ENCODE data around the gene MCTP2.

MCTP2 gene

DNA sequence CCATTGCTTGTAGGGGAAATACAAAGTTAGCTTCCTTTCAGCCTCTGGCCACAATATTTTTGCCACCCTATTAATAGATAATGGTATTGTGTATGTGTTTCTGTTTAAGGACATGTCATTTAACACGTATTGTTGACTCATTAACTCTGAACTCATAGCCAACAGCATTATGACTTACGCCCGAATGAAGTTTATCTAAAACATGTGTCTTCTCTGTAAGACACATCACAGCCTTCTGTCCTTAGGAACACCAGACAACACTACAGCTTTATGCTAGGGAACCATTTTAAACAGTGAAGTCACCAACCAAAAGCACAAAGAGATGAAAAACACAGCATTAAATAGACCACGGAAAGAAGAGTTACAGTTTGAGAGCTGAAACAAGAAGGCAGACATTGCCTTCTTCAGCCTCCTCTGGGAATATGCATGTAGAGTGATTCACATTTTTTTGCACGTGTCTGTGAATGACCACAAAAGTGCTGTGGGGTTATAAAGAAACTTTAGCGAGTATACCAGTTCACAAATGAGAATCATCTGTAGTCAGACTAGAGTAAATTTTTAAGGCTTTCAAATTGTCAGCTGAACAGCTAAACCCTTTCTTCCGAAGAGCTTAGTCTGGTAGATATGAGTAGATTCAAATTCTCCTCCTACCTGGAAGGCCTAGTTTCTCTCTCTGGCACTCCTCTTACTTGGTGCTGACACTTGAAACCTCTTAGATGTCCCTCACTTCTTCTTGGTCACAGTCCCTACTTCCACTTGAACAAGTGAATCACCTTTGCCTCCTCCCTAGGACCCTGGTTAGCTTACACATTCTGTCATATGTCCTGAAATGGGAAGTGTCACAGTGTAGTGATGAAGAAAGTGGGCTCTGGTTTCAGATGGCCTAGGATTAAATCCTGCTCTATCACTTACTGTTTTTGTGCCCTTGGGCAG, 32.2 kb downstream of the MCTP2 start:
- DNase-seq (ENCODE audit: low read depth): no peak

GRCh38 chr15:94265009-94265408, 33.6 kb downstream of the MCTP2 start:
- no peak for DNase-seq (ENCODE audit: low read depth)

DNA sequence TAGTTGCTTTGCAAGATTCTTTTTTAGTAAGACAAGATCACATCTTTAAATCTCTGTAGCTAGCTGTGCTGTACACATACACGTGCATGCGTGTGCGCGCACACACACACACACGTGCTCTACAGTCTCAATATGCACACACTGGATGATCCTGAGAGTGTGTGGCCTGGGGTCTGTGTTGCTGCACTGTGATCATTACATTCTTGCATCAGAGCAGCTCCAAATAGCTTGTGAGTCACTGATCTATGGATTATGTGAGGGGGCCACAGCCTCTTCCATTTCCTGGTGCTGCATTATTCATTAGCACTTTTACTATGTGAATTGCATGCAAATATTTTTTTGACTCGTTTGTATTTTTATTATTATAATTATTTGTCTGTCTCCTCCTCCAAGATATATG, 34.6 kb downstream of the MCTP2 start:
- no peak for DNase-seq (ENCODE audit: low read depth)

DNA sequence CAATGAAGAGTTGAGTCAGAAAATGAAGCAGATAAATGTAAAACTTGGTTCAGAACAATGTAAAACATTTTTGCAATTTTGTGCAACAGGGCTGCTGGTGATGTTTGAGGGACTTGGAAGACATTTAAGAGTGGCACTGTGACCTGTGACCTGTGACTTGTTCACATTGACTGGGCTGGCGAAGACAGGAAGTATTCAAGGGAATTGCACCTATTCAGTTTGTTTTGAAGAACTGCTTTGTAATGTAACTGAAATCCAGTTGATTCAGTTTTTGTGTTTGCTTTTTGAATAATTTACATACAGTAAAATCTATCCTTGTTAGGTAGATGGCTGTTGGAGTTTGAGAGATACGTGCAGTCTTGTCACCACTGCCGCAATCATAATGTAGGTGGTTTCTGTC, 35.4 kb downstream of the MCTP2 start:
- no peak for DNase-seq (ENCODE audit: low read depth)

DNA sequence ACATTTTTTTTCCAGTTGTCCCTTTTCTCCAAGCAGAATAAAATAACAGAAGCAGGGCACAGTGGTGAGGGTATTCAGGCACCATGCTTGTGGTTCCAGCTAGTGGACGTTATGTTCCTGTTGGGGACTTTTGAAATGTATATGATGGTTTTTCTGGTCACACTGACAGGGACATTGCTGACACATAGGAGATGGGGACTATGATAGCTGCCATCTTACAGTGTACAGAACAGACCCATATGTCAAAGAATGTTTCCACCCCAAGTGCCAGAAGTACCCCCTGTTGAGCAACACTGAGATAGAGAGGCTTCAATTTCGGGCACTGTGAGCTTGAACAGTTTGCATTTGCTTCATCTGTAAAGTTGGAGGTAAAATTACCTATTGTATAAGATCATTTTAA, 38.6 kb downstream of the MCTP2 start:
- no peak for DNase-seq (ENCODE audit: low read depth)

GRCh38 chr15:94270570-94270969, 39.2 kb downstream of the MCTP2 start:
- no peak for DNase-seq (ENCODE audit: low read depth)

DNA sequence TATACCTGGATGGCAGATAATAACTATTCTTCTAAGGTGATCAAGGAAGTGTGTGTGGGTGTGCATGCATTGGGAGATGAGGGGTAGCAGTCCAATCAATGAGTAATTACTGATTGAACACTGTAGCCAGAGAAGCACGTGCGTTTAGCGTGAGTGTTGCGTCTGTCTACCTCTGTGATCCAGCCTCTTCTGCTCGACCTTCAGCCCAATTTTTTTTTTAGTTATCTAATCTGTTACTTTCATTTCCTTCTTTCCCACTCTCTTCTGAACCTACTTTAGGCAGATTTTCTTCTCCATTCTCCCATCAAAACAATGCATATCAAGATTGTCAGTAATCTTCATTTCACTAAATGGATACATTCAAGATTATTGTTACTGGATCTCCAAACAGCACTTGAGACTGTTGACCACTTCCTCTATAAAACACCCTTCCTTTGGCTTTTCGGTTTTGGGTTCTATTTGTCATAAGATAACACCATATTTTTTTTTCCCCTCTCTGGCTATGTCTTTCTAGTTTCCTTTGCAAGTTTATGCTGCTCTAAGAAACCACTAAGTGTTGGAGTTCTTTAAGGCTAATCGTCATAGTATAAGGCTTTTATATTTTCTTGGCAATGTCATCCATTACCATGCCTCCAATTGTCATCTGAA, 41.0 kb downstream of the MCTP2 start:
- no peak for DNase-seq (ENCODE audit: low read depth)

DNA sequence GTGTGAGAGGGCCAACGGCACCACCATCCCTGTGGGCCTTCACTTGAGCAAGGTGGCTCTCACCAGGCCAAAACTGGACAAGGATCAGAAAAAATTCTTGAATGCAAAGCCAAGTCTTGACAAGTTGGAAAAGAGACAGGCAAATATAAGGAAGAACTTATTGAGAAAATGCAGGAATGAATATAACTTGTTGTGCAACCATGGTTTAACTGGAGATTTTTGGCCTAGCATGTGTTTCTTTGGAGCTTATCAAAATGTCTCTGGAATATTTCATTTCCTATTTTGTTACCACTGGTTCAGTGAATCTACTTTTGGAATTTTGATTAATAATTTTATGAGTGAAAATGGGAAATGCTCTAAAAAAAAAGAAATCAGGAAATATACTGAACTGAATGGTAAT, 42.5 kb downstream of the MCTP2 start:
- DNase-seq (ENCODE audit: low read depth): no peak

DNA sequence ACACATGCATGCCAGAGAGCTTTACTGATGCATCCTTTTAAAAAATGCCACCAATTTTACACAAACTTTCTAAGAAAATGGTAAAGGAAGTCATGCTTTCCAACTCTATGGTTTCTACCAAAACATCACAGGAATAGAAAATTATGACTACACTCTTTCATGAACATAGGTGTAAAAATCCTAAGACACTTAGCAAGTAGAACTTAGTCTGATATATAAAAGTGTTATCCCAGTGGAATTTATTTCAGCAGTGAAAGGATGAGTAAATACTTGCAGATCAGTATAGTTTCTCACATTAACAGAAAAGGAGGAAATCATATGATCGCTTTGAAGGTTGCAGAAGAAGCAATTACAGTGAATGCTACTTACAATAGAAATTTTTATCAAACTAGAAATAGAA, 43.4 kb downstream of the MCTP2 start:
- no peak for DNase-seq (ENCODE audit: low read depth)

DNA sequence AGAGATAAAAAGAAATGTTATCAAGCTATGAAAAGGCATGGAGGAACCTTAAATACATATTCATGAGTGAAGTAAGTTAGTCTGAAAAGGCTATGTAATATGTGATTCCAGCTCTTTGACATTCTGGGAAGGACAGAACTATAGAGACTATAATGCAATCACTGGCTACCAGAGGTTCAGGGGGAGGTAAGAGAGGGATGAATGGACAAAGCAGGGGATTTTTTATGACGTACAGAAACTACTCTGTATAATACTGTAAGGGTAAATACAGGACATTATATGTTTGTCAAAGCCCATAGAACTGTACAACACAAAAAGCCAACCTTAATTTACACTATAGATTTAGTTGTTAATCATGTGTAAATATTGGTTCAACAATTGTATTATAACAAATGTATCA, 46.1 kb downstream of the MCTP2 start:
- no peak for DNase-seq (ENCODE audit: low read depth)

DNA sequence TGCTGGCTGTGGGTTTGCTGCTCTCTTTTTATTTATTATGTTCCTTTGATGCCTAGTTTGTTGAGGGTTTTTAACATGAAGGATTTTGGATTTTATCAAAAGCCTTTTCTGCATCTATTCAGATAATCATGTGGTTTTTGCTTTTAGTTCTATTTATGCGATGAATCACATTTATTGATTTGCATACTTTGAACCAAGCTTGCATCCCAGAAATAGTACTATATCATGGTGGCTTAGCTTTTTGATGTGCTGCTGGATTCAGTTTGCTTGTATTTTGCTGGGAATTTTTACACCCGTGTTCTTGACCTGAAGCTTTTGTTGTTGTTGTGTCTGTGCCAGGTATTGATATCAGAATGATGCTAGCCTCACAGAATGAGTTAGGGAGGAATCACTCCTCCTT, 48.4 kb downstream of the MCTP2 start:
- DNase-seq (ENCODE audit: low read depth): no peak

- no peak for DNase-seq (ENCODE audit: low read depth)
Measured at GRCh38 chr15:94280301-94280700, 48.9 kb downstream of the MCTP2 start.

DNA sequence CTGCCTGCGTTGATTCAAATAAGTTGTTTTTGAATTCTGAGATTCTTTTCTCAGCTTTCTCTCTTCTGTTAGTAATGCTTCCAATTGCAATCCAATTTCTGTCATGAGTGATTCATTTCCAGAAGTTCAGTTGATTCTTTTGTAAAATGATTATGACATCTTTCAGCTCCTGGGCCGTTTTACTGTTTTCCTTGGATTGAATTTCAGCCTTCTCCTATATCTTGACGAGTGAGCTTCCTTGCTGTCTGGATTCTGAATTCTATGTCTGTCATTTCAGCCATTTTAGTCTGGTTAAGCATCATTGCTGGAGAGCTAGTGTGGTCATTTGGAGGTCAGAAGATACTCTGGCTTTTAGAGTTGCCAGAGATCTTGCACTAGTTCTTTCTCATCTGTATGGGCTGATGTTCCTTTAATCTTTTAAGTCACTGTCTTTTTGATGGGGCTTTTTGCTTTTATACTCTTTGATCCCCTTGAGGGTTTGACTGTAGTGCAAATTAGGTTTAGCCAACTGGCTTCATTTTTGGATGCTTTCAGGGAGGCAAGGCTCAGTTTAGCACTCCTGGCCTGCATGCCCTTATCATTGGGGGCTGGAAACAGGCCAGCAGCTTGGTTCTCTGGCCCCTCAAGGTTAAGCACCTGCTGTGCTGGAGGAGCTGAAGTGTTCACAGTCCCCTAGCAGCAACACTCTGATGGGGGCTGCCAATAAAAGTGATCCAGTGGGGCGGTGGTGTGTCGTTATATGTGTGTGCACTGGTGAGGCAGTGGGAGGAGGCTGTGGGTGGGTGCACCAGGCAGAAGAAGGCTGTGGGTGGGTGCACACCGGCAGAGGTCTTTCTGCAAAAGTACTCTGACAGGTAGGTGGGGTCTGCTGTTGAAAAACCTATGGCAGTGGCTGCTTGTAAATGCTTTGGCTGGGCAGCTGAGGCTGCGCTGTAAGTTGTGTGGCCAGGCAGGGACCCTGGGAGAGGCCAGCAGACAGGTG, 51.2 kb downstream of the MCTP2 start:
- DNase-seq (ENCODE audit: low read depth): no peak

DNA sequence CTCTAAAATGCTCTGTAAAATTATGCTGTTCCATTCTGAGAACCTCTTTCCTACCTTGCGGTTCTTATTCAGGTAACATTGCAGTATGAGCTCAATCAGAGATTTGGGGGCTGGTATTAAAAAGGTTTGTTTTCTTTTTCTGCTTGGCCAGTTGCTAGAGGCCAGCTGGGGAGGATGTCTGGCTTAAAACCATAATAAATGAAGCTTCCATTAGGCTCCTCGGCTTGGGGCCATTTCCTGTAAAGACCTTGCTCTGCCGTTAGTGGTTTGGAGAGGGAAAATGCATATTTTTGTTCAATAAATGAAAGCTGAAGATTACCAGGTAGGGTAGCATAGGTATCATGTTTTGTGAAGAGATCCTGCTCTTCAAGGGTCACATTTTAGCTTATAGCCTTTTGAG, 55.2 kb downstream of the MCTP2 start:
- no peak for DNase-seq (ENCODE audit: low read depth)

GRCh38 chr15:94287794-94288246, 56.5 kb downstream of the MCTP2 start:
- DNase-seq (ENCODE audit: low read depth): no peak

- DNase-seq (ENCODE audit: low read depth): no peak
Measured at GRCh38 chr15:94290730-94291129, 59.4 kb downstream of the MCTP2 start.

DNA sequence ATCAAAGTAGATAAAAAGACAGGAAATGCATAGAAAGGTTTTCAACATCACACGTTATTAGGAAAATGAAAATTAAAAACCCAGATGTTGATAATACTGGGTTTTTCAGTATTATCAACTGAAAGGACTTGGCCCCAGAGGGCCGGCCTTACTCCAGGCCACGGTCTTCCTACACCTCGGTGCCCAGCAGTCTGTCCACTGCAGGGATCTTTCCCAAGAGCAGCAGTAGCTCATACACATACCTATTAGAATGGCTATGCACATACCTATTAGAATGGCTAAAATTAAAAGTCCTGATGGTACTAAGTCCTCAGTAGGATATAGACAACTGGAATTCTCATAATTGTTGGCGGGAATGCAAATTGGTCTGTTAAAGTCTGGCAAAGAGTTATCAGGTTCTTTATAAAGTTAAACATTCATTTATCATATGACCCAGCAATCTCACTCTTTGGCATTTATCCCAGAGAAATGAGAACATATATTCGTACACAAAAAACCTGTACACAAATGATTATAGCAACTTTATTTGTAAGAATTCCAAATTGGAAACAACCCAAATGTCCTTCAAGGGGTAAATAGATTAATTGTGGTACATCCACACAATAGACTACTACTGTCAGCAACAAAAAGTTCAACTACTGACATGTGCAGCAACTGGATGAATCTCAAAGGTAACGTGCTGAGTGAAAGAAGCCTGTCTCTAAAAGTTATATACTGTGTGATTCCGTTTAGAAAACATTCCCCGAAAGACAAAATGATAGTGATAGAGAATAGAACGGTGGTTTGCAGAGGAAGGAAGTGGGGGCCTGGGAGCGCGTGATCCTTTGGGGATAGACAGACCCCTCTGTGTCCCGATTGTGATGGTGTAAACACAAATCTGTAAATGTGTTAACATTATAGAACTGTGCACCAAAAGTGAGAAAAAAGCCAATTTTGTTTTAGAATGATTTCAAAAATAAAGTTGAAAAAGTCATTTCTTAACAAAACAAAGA, 62.3 kb downstream of the MCTP2 start:
- no peak for DNase-seq (ENCODE audit: low read depth)

DNA sequence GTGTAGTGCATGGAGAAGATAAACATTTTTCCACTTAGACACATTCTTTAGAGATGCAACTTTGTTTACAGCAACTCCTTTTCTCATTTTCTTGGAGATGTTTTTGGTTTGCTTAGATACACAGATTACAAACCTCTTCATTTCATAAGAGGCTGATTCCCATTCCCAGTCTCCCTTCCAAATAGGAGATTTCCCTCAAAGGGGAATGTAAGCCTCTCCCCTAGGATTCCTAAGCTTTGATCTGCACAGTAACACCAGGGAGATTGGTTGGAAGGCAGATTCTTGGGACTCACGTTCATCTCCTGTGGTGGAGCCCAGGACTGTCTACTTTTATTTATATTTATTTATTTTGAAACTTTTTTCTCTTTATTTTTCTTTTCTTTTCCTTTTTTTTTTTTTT, 63.2 kb downstream of the MCTP2 start:
- DNase-seq (ENCODE audit: low read depth): no peak

DNA sequence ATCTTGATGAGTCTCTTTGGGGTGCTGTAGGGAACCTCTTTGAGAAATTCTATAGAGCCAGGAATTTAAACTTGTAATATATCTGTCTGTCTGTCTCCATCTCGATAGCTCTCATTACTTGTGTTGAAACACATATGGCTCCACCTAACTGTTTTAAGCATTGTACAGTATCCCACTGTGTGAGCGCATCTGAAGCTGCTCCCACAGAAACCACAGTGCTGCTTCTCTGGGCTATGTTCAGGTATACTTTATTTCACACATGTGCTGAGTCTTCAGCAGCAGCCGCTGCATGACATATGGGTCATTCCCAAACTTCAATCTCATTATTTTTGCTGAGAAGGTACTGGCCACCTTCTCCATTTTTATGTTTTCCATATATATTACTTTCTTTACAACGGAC, 63.9 kb downstream of the MCTP2 start:
- no peak for DNase-seq (ENCODE audit: low read depth)

GRCh38 chr15:94296717-94297116, 65.4 kb downstream of the MCTP2 start:
- DNase-seq (ENCODE audit: low read depth): no peak

DNA sequence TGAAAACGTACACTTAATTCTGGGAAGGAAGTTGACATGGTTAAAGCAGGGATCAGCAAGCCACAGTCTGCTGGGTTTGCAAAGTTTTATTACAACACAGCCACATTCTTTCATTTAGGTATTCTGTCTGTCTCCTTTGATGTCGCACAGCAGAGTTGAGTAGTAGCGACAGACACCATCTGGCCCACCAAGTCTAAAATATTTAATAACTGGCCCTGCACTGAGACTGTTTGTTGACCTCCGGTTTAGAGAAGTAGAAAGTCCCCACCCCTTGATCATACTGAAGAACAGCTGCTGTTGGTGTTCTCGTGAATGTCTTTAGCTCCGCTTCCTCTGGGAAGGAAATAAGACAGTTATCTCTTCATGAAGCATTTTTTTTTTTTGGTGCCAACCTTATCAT, 66.2 kb downstream of the MCTP2 start:
- no peak for DNase-seq (ENCODE audit: low read depth)

All from stimulated activated CD8-positive, alpha-beta memory T cell treated with anti-CD3 and anti-CD28 coated beads, Interleukin-15, amount 100 ng/mL, for 1 hour (primary cell).